ENCODE data around the gene PYM1.

Gene PYM1

DNA sequence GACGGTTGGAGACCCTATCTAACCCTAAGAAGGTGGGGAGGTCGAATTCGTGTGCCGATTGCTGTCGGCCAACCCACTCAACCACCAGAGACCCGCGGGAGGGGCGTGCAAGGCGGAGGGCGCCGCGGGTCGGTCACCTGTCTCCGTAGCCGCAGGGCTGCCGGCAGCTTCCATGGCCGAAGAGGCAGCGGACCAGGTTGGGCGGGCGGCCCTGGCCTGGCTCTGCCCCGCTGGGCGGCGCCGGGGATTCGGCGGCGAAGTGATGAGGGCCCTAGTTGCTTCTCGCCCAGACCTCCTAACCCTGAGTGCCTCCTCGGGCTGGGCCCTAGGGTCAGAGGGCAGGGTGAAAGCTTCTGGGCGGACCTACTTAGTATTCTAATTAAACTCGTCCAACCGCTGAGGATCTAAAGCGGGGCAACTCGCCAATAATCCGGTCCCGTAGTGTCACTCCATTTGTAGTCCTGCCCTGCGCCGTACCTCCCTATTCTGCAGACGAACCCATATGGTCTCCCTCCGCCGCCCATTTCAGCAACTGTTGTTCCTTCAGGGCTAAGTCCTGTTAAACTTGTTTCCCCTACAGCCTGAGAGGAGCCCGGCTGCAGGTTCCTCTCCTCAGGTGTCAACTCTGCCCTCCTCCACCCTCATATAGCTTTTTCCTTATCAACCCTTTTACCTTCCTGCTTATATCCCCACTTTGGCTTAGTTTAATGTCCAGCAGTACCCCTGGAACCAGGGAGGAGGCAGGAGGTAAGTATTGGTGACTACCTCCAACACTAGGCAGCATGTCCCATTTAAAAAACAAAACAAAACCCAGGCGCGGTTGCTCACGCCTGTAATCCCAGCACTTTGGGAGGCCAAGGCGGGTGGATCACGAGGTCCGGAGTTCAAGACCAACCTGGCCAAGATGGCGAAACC, at the start of gene PYM1:
Gene PYM1, minus strand, starts transcription at position 307 of the 915 bp plus-strand sequence. Its CDS starts 133 bp downstream, at position 174.
- peak; percentile 72 for DNase-seq (ENCODE audit: low spot score)

DNA sequence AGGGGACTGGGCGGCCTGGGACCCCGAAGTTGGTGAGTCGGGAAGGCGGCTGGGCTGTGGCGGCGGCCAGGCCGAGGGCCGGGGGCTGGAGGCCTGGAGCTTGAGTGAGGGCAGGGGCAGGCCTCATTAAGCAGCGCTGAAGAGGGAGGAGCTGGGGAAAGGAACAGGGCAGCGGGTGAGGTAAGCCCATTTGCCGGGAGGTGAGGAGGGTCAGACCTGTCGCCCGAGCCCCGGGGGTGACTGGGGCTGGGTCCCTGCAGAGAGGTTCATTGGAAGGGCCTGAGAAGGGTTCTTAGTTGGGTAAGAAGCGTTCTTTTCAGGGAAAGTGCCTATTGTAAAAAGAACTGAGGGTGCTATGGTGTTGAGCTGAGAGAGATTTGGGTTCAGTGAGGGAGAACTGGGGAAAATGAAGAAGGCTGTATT, 46.6 kb upstream of the PYM1 start:
- DNase-seq (ENCODE audit: low spot score) = peak; percentile 48

DNA sequence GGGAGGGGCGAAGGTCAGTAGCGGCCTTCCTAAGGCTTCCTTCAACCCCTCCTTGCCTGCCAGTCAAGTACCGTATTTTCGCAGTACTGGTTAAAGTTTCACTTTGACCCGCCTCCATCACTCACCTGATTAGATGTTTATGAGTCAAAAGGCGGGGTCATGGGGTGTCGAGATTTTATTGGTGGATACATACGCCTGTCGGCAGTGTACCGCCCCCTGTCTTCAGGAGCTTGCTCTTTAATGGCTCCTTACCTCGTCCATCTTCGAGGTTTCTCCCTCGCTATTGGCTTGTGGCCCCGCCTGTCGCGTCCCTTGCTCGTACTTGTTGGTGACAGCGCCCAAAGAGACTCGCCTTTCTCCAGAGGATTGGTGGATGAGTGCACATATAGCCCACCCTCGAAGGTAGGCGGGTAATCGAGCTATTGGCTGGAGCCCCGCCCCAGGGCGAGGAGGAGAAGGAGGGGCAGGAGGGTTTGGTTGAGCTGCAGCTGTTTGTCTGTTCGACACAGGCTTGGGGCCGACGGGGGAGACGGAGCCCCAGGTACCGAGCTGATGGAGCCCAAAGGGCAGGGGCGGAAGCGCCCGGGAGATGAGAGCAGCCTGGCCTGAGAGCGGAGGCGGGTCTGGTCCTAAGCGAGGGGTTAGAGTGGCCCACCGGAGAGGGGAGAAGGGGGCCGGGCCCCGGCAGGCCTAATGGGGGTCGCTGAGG, 46.1 kb upstream of the PYM1 start, which contains the start of gene RAB5B:
Gene RAB5B, plus strand, starts transcription at position 480 of the 709 bp plus-strand sequence. CDS start 12,883 bp downstream, outside the sequence.
- DNase-seq (ENCODE audit: low spot score) = peak; percentile 100

DNA sequence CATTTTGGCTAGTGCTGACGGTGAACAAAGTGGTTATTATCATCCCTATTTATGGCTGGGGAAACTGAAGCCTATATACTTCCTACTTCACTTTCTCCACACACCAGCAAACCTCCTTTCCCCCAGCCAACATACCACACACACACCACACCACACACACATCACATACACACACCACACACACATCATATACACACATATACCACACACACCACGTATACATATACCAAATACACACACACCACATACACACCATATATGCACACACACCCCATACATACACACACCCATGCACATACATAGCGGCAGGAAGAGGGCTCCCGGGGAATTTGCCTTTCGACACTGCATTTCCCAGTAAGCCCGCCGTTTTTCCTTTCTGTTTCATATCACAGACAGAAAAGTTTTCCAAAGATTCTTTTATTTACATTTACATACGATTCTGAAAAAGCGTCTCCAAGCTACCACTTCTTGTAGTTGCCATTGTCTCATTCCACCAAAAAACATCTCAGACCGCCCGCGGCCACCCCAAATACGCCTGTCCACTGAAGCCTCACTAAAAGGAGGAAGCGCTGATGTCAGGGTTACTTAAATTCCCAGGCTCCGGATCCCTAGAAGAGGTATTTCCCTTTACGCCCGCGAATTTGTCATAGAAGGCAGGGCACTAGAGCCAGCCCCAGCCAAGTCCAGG, 45.4 kb upstream of the PYM1 start:
- peak; percentile 54 for DNase-seq (ENCODE audit: low spot score)

DNA sequence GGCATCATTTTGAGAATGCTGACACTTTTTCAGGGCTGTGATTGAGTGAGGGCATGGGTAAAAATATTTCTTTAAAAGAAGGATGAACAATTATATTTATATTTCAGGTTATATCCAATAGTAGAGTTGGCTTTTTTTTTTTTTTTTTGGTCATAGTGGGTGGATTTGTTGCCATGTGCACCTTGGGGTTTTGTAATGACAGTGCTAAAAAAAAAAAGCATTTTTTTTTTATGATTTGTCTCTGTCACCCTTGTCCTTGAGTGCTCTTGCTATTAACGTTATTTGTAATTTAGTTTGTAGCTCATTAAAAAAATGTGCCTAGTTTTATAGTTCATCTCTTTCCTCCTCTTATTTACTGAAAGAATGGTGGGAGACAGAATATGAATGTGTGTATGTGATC, 44.8 kb upstream of the PYM1 start:
- no peak for DNase-seq (ENCODE audit: low spot score)

DNA sequence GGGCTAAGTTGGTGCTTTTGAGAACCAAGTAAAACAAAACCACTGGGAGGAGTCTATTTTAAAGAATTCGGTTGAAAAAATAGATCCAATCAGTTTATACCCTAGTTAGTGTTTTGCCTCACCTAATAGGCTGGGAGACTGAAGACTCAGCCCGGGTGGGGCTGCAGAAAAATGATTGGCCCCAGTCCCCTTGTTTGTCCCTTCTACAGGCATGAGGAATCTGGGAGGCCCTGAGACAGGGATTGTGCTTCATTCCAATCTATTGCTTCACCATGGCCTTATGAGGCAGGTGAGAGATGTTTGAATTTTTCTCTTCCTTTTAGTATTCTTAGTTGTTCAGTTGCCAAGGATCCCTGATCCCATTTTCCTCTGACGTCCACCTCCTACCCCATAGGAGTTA, 44.3 kb upstream of the PYM1 start:
- DNase-seq (ENCODE audit: low spot score) = peak; percentile 33

DNA sequence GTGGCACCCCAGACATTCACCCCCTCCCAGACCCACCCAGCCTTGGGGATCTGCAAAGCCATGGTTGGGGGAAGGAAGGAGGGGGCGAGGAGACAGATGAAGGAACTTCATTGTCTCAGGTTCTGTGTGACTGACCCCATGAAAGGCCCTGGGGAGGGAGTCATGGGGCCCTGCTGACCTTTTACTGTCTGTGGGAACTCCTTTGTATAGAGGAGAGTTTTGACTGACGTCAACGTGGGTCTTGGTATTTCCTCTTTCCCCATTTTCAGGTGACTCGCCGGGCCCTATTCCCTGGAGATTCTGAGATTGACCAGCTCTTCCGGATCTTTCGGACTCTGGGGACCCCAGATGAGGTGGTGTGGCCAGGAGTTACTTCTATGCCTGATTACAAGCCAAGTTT, 43.1 kb upstream of the PYM1 start:
- DNase-seq (ENCODE audit: low spot score) = no peak

DNA sequence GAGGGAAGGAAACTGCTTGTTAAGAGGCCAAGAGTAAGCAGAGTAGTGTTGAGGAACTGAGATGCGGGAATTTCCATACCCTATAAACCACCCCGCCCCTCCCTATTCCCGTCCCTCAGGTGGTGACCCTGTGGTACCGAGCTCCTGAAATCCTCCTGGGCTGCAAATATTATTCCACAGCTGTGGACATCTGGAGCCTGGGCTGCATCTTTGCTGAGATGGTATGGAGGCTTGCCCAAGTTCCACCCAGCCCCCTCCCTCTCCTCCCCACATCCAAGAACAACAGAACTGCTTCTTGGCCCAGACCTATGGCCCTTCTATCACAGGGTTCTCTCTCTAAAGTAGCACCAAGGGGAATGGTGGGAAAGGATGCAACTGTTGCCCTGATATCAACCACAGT, 41.7 kb upstream of the PYM1 start:
- no peak for DNase-seq (ENCODE audit: low spot score)

DNA sequence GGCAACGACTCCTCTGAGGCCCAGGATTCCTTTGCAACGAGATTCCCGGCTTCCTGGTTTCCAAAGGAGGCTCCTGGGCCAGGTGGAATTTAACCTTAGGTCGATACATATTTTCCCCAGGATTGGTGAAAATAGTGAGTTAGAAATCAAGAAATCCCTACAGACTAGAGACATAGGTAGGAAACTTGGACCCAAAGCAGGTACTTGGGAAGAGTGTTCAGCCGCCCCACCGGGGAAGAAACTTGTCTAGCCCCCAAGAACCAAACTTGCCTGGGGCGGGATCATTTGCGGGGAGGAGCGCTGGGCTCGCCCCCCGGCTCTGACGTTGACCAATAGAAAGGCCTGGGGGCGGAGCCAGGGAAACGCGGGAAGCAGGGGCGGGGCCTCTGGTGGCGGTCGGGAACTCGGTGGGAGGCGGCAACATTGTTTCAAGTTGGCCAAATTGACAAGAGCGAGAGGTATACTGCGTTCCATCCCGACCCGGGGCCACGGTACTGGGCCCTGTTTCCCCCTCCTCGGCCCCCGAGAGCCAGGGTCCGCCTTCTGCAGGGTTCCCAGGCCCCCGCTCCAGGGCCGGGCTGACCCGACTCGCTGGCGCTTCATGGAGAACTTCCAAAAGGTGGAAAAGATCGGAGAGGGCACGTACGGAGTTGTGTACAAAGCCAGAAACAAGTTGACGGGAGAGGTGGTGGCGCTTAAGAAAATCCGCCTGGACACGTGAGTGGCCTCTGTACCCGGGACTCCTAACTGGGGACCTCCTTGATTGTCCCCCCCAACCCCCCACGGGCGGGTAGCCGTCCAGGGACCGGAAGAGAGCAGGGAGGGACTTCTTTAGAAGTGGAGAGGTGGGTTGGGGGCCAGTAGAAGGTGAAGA, 39.0 kb upstream of the PYM1 start, which contains the start of gene CDK2:
Gene CDK2, plus strand, starts transcription at position 423 of the 874 bp plus-strand sequence. Its CDS starts 179 bp downstream, at position 602.
- peak; percentile 81 for DNase-seq (ENCODE audit: low spot score)

DNA sequence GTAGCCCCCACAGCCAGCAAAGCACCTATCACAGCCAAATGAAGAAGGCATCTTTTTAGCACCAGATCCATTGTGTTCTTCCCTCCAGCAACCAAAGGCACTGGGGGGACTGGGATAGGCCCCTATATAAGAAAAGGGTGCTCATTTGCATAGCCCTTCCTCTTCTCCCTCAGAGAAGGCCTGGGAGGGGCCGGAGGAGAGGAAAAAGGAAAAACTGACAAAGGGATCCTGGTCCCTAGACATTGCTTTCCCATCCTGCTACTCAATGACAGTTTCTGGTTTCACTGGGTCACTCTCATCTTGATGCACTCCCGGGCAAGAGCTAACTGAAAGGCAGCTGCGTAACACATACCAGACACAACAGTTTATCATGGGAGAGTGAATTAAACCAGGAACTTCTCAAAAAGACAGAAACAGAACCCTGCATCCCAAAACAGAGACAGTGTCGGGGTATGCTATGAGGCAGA, 38.3 kb upstream of the PYM1 start, which contains the start of gene PMEL:
Gene PMEL, minus strand, starts transcription at position 102 of the 467 bp plus-strand sequence. Its CDS starts 31 bp downstream, at position 71.
- peak; percentile 21 for DNase-seq (ENCODE audit: low spot score)

DNA sequence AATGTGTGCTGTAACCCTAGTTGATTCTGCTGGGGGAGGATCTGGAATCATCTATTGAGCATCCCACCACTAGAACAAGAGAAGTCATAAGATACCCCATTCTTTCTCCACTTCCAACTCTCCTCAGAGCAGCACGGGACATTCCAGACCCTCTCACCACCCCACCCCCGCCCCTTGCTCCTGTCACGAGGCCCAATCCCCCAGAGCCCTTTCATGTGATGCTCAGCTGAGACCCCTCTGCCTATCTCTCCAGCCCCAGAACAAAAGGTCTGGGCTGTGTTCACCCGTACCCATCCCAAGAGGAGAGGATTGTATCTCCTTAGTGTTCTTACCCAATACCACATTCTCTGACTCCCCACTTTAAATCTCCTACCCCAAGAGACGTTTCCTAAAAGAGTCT, 37.5 kb upstream of the PYM1 start:
- DNase-seq (ENCODE audit: low spot score) = no peak

DNA sequence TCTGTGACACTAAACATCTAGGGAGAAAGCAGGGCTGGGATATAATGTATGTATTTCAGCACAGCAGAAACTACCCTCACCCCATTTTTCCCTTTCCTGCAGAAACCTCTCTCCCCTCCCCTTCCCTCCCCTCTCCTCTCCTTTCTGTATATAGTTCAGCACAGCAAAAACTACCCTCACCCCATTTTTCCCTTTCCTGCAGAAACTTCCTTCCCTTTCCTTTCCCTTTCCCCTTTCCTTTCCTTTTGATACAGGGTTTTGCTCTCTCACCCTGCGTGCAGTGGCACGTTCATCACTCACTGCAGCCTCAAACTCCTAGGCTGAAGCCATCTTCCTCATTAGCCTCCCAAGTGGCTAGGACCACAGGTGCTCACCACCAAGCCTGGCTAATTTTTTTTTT, 36.1 kb upstream of the PYM1 start:
- no peak for DNase-seq (ENCODE audit: low spot score)

DNA sequence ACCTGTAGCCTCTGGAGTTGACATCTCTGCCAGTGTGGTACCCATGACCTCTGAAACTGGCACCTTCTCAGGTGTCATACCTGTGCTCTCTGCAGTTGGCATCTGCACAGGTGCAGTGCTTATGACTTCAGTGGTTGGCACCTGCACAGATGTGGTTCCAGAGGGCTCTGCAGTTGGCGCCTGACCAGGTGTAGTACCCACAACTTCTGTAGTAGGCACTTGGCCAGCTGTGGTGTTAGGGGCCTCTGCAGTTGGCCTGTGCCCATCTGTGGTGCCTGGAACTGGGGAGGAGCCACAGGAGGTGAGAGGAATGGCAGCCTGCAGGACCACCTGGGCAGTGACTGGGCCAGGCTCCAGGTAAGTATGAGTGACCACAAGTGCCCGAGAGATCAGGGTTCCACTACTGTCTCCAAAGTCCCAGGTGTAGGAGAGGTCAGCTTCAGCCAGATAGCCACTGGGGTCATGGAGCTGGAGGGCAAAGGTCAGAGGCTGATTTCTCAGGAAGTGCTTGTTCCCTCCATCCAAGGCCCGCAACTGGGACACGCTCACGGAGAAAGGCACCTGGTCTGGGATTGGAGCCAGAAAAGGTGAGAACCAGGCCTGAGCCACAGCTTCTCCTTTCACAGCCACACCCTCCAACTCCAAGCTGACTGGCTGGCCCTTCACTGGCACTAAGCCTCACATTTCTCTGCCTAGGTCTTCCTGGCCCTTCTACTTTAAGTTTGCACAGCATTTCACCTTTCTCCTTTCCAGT, 29.6 kb upstream of the PYM1 start:
- no peak for DNase-seq (ENCODE audit: low spot score)

DNA sequence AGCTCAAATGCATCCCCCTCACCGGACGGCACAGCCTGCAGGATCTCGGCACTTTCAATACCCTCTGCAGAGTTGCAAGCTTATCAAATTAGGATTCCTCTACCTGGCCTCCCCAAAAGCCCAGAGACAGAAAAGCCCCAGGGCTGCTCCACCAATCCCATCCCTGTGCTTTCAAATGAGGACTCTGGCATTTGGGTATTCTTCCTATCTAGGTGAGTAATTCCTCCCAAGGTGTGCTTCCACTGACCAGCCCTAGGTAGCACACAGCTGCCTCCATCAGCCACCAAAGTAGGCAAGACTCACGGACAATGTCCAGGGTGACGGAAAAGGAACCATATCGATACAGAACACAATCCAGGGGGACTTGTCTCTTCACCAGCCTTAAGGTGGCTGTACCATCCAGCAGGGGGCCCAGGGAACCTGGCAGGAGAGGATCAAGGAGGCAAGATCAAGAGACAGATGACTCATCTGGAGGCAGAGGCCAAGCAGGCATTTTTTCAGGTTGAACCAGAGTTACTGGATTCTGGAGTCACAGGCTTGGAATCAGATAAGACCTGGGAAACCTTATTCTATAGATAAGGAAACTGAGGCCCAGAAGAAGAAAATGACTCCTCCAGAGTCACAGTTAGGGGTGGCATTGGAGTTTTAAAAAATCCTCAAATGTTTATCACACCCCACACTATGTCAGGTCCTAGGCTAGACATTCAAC, 28.3 kb upstream of the PYM1 start:
- peak; percentile 69 for DNase-seq (ENCODE audit: low spot score)

DNA sequence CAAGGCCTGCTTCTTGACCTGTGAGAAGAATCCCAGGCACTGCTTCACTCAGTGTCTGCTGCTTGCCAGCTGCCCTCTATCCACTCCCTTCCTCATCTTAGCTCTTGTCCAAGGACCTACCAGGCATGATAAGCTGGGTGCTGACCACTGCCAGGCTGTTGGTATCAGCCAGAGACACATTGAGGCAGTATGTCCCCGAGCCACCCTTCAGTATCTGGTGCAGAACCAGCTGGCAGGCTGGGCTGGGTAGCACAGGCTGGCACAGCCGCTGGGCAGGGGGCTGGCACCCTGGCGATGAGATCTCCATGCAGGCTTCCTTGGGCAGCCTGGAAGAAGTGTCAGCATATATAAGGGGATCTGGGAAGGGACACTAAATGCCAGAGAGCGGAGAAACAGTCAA, 27.6 kb upstream of the PYM1 start:
- DNase-seq (ENCODE audit: low spot score) = no peak

DNA sequence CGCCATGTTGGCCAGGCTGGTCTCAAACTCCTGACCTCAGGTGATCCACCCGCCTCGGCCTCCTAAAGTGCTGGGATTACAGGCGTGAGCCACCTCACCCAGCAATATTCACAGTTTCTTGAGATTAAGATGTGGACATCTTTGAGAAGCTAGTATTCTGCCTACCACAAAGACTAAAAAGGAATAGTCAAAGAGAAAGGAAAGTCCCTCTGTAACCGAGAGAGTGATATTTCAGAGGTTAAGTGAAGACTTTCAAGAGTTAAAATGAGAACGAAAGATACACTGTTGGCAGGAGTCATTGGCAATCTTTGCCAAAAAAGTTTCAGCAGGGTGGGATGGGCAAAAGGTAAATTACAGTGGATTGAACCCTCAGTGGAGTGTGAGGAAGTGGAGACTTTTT, 18.9 kb upstream of the PYM1 start:
- DNase-seq (ENCODE audit: low spot score) = no peak

DNA sequence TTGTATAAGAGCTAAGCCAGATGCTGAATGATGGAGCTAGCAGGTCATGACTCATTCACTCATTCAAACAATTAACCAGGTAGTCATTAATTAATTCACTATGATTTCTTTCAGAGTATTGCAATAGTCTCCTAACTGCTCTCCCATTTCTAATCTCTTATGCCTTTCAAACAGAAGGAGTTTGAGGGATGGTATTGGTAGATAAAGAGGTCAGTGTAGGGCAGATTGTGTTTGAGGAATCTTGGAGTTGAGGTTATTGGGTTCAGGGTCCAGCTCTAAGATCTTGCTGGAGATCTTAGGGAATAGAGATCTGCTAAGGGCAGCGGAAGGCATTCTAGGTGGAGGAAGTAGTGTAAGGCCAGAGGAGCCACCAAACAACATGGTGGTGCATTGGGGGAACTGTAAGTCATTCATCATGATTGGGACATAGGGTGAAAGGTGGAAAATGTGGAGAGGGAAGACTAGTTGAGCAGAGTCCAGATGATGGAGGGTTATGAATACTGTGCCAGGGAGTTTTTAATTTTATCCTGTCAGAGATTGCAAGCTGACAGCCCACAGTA, 15.0 kb upstream of the PYM1 start:
- DNase-seq (ENCODE audit: low spot score) = no peak

DNA sequence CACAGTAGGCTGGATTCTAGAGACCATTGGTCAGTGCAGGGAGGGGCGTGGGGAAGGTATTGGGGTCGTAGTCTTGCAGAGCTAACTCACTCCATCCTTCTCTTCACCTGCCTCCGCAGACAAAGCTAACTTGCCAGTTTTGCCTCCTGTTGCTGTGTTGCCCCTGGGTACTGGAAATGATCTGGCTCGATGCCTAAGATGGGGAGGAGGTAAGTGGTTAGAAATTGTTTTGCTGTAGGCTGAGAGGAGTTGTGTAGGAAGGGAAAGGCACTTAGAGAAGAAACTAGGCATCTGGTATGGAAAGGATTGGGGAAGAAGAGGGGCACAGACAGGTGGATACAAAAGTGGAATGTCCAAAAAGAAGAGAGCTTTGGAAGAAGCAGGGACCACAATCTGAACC, 14.4 kb upstream of the PYM1 start:
- no peak for DNase-seq (ENCODE audit: low spot score)

DNA sequence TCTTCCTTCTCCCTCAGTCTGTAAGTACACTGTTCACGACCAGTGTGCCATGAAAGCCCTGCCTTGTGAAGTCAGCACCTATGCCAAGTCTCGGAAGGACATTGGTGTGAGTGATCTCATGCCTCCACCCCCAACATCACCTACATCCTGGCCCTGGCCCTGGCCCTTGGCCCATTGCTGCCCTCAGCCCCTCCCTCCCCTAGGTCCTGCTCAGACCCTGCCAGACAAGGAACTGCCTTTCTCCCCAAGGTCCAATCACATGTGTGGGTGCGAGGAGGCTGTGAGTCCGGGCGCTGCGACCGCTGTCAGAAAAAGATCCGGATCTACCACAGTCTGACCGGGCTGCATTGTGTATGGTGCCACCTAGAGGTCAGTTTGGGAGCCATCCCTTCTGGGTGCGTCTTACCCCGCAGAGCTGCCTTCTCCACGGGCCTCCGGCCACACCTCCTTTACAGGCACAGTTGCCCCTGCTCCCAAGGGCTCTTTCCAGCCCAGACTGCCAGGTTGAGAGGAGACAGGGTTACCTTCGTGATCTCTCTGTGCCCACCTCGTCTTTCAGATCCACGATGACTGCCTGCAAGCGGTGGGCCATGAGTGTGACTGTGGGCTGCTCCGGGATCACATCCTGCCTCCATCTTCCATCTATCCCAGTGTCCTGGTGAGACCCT, 12.5 kb upstream of the PYM1 start:
- DNase-seq (ENCODE audit: low spot score) = peak; percentile 78

All from SW480 (cell line).